ENCODE results near the gene TRANK1. TPM values are rescaled to one million over a fixed set of nuclear protein-coding genes. Genes with fewer than 3 reads are reported as not detected.

Gene TRANK1
- total RNA-seq, 1 experiment from 2014 or later: 1.1 TPM

DNA sequence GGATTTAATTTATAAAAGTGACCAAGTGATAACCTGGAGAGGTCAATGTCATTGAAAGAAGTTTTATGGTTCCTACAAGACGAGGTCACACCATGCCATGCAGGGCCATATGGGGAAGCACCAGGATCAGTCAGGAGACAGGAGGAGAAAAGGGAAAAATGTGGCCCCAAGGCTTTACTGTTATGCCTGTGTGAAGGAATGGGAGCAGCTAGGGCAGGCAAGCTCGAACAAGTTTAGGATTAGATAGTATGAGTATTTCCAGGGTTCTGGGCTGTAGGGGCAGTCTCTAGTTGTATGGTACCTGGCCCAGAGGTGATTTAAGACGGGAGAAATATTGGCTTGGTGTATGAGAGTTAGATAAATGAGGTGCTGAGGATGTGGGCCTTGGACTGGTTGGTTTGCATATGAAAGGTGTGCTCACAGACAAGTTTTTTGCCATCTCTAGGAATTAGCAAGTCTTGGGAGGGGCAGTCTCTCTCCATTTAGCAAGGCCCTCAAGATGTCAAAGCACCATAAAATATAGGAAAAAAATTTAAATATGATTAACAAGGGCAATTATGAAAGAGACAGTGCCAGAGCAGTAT, 144.2 kb downstream of the TRANK1 start:
- Histone ChIP-seq H2AFZ (ENCODE audit: low read depth, low read length, poor library complexity, severe bottlenecking) (no peak overlapping the region), H3K9ac (ENCODE audit: low read length) (no peak overlapping the region), H3K27ac (ENCODE audit: low read depth, low read length) (no peak overlapping the region), H3K9me3 (ENCODE audit: control insufficient read depth in 1 of 2, insufficient read depth in 1 of 2, low read depth in 1 of 2, low read length in 2 of 2) (no peaks in the 10 kb centered on the region; a peak in 1 of 4 replicates), H3K4me1 (ENCODE audit: control insufficient read depth in 1 of 2, insufficient read depth in 2 of 2, low read length in 2 of 2) (no peaks in the 10 kb centered on the region), H3K36me3 (ENCODE audit: control insufficient read depth in 1 of 2, insufficient read depth in 2 of 2, low read length in 2 of 2) (no peaks in the 10 kb centered on the region), H3K79me2 (ENCODE audit: insufficient read depth, low read length) (no peaks in the 10 kb centered on the region), H3K27me3 (ENCODE audit: insufficient read depth, low read length) (no peaks in the 10 kb centered on the region), H3K9me2 (ENCODE audit: insufficient read depth) (no peaks in the 10 kb centered on the region), H3K4me3 (replicated peaks in 1 of 2; ENCODE audit: low read depth in 1 of 2, low read length in 2 of 2) (no peak overlapping the region), H3K4me2 (ENCODE audit: low read length) (no peak overlapping the region), H4K20me1 (ENCODE audit: insufficient read depth) (no peaks in the 10 kb centered on the region)
- ChIA-PET CTCF (no interaction called here), RAD21 (ENCODE audit: low non-redundant PET in 1 of 2, low total read pairs in 2 of 2, uncharacterized antibody in 2 of 2, unreplicated experiment in 2 of 2) (no interaction called here), POLR2A (no interaction called here)
- BruUV-seq (replicated peaks): no TSS peak
- intact Hi-C loops (cut with micrococcal nuclease): no loop called here
- DNase-seq (ENCODE audit: low read depth, low spot score) (no peak), ATAC-seq (no peak)
- TF ChIP-seq SP1 (IDR thresholded peaks at IDR 0.05; ENCODE audit: low read depth): no peak
- TF ChIP-seq, protein P1, sequence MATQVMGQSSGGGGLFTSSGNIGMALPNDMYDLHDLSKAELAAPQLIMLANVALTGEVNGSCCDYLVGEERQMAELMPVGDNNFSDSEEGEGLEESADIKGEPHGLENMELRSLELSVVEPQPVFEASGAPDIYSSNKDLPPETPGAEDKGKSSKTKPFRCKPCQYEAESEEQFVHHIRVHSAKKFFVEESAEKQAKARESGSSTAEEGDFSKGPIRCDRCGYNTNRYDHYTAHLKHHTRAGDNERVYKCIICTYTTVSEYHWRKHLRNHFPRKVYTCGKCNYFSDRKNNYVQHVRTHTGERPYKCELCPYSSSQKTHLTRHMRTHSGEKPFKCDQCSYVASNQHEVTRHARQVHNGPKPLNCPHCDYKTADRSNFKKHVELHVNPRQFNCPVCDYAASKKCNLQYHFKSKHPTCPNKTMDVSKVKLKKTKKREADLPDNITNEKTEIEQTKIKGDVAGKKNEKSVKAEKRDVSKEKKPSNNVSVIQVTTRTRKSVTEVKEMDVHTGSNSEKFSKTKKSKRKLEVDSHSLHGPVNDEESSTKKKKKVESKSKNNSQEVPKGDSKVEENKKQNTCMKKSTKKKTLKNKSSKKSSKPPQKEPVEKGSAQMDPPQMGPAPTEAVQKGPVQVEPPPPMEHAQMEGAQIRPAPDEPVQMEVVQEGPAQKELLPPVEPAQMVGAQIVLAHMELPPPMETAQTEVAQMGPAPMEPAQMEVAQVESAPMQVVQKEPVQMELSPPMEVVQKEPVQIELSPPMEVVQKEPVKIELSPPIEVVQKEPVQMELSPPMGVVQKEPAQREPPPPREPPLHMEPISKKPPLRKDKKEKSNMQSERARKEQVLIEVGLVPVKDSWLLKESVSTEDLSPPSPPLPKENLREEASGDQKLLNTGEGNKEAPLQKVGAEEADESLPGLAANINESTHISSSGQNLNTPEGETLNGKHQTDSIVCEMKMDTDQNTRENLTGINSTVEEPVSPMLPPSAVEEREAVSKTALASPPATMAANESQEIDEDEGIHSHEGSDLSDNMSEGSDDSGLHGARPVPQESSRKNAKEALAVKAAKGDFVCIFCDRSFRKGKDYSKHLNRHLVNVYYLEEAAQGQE (IDR thresholded peaks at IDR 0.05; ENCODE audit: low read depth): no peak
- TF ChIP-seq, protein P2, sequence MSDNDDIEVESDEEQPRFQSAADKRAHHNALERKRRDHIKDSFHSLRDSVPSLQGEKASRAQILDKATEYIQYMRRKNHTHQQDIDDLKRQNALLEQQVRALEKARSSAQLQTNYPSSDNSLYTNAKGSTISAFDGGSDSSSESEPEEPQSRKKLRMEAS (IDR thresholded peaks at IDR 0.05): no peak
- TF ChIP-seq, protein P3, sequence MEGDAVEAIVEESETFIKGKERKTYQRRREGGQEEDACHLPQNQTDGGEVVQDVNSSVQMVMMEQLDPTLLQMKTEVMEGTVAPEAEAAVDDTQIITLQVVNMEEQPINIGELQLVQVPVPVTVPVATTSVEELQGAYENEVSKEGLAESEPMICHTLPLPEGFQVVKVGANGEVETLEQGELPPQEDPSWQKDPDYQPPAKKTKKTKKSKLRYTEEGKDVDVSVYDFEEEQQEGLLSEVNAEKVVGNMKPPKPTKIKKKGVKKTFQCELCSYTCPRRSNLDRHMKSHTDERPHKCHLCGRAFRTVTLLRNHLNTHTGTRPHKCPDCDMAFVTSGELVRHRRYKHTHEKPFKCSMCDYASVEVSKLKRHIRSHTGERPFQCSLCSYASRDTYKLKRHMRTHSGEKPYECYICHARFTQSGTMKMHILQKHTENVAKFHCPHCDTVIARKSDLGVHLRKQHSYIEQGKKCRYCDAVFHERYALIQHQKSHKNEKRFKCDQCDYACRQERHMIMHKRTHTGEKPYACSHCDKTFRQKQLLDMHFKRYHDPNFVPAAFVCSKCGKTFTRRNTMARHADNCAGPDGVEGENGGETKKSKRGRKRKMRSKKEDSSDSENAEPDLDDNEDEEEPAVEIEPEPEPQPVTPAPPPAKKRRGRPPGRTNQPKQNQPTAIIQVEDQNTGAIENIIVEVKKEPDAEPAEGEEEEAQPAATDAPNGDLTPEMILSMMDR (IDR thresholded peaks at IDR 0.05 in 2 of 3, conservative IDR thresholded peaks at IDR 0.05 in 1 of 3; ENCODE audit: borderline replicate concordance in 1 of 3, insufficient read depth in 1 of 3, low read depth in 2 of 3, low read length in 2 of 3): no peak
- TF ChIP-seq TCF7L2 (IDR thresholded peaks at IDR 0.05; ENCODE audit: borderline replicate concordance, extremely low read depth, insufficient read depth, insufficient read length): no peak
- TF ChIP-seq, protein P4, sequence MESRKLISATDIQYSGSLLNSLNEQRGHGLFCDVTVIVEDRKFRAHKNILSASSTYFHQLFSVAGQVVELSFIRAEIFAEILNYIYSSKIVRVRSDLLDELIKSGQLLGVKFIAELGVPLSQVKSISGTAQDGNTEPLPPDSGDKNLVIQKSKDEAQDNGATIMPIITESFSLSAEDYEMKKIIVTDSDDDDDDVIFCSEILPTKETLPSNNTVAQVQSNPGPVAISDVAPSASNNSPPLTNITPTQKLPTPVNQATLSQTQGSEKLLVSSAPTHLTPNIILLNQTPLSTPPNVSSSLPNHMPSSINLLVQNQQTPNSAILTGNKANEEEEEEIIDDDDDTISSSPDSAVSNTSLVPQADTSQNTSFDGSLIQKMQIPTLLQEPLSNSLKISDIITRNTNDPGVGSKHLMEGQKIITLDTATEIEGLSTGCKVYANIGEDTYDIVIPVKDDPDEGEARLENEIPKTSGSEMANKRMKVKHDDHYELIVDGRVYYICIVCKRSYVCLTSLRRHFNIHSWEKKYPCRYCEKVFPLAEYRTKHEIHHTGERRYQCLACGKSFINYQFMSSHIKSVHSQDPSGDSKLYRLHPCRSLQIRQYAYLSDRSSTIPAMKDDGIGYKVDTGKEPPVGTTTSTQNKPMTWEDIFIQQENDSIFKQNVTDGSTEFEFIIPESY (IDR thresholded peaks at IDR 0.05; ENCODE audit: extremely low read depth, insufficient replicate concordance, low read length): no peak
- TF ChIP-seq ZNF274 (IDR thresholded peaks at IDR 0.05; ENCODE audit: low read depth, low read length): no peak
- no peak for TF ChIP-seq EZH2phosphoT487 (IDR thresholded peaks at IDR 0.05; ENCODE audit: borderline replicate concordance)
- no peak for TF ChIP-seq ZFX (IDR thresholded peaks at IDR 0.05)
- no peak for TF ChIP-seq SIN3A (IDR thresholded peaks at IDR 0.05; ENCODE audit: low read depth)
- TF ChIP-seq JUND (IDR thresholded peaks at IDR 0.05): no peak
- TF ChIP-seq ELF1 (IDR thresholded peaks at IDR 0.05; ENCODE audit: borderline replicate concordance, low read depth): no peak
- TF ChIP-seq CBX3 (IDR thresholded peaks at IDR 0.05; ENCODE audit: low read depth): no peak
- TF ChIP-seq, protein P5, sequence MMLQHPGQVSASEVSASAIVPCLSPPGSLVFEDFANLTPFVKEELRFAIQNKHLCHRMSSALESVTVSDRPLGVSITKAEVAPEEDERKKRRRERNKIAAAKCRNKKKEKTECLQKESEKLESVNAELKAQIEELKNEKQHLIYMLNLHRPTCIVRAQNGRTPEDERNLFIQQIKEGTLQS (IDR thresholded peaks at IDR 0.05): no peak
- TF ChIP-seq CEBPB (IDR thresholded peaks at IDR 0.05; ENCODE audit: low read depth): no peak
- TF ChIP-seq YY1 (IDR thresholded peaks at IDR 0.05; ENCODE audit: extremely low read depth, insufficient replicate concordance, low read depth, low read length): no peak
- TF ChIP-seq EZH2 (IDR thresholded peaks at IDR 0.05): no peak
- TF ChIP-seq RAD21 (IDR thresholded peaks at IDR 0.05; ENCODE audit: low read depth): no peak
- no peak for TF ChIP-seq SRF (IDR thresholded peaks at IDR 0.05; ENCODE audit: low read depth)
